Stimulated activated naive CD8-positive, alpha-beta T cell treated with anti-CD3 and anti-CD28 coated beads, Interleukin-15, Interleukin-2, amounts not matched to agents 100 ng/mL and 50 ng/mL, for 24 hours (primary cell): ENCODE measurements around the gene AMPD2.
A peak's percentile ranks its signal among the peaks of the same experiment; 100 is the strongest.
"Not testable (repeated sequence)": the region's sequence is repeated elsewhere in the genome, so short reads cannot be mapped to it uniquely, and the experiment has no call there.

Experiments used
- H3K27ac Mint-ChIP-seq: one replicate; pipeline ENCODE4 v1.8.0; 2021; ENCODE audit warnings: mild to moderate bottlenecking, mixed read lengths
- H3K27me3 Mint-ChIP-seq: one replicate; pipeline ENCODE4 v1.8.0; 2021; ENCODE audit warnings: mixed read lengths
- H3K36me3 Mint-ChIP-seq: one replicate; pipeline ENCODE4 v1.8.0; 2021; ENCODE audit warnings: low read depth, mixed read lengths
- H3K4me1 Mint-ChIP-seq: one replicate; pipeline ENCODE4 v1.8.0; 2021; ENCODE audit warnings: low read depth, mixed read lengths
- H3K4me3 Mint-ChIP-seq: one replicate; pipeline ENCODE4 v1.8.0; 2021; ENCODE audit warnings: mild to moderate bottlenecking, mixed read lengths
- H3K9me3 Mint-ChIP-seq: one replicate; pipeline ENCODE4 v1.8.0; 2021; ENCODE audit warnings: mixed read lengths

Gene AMPD2

DNA sequence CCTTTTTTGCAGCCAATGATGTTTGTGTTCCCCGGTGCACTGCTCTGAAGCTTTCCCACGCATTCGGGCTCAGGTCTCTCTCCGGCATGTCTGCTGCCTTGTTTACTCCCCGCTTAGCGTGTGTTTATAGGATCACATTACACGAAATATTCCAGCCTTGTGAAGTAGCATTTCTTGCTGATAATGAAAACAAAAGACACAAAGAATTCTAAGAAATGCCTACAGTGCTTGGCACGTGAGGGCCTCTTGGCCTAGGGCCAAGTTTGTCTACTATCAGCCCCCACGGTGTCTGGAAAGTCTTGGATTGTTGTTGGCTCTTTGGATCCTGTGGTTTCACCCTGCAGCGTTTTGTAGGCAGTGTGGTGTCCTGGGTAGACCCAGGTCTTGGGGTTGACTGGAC is 25.0 kb downstream of the AMPD2 start:
- Mint-ChIP-seq H3K4me3 (no peak overlapping the region), H3K27ac (no peak overlapping the region), H3K4me1 (peaks cover 7% of the 10 kb centered on the region), H3K9me3 (no peaks in the 10 kb centered on the region), H3K27me3 (peaks cover 3% of the 10 kb centered on the region), H3K36me3 (no peaks in the 10 kb centered on the region)

DNA sequence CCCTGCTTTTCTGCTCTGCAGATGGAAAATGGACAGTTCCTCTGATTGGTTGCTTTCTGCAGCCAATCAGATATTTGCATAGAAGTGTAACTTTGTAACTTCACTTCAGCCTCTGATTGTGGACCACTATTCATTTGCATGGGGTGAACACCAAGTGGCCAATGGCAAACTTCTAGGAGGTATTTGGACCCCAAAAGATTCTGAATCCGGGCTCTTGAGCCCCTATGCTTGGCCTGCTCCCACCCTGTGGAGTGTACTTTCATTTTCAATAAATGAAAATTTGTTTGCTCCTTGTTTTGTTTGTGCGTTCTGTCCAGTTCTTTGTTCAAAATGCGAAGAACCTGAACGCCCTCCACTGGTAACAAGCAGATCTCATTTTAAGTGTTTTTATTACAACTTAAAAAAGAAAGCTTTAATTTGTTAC is 29.9 kb downstream of the AMPD2 start:
- no peak overlapping the region for H3K4me3 Mint-ChIP-seq
- H3K9me3 Mint-ChIP-seq = no peaks in the 10 kb centered on the region
- H3K27me3 Mint-ChIP-seq = peaks cover 21% of the 10 kb centered on the region
- H3K4me1 Mint-ChIP-seq = no peaks in the 10 kb centered on the region
- no peaks in the 10 kb centered on the region for H3K36me3 Mint-ChIP-seq
- H3K27ac Mint-ChIP-seq = no peak overlapping the region

- Mint-ChIP-seq H3K27ac (no peak overlapping the region), H3K27me3 (peaks cover 26% of the 10 kb centered on the region), H3K9me3 (no peaks in the 10 kb centered on the region), H3K36me3 (no peaks in the 10 kb centered on the region), H3K4me1 (peaks cover 10% of the 10 kb centered on the region), H3K4me3 (no peak overlapping the region)
These were observed 31.0 kb downstream of the AMPD2 start for GRCh38 chr1:109650609-109651008.

- no peak overlapping the region for H3K4me3 Mint-ChIP-seq
- H3K27ac Mint-ChIP-seq = no peak overlapping the region
- peaks cover 14% of the 10 kb centered on the region for H3K4me1 Mint-ChIP-seq
- peaks cover 26% of the 10 kb centered on the region for H3K27me3 Mint-ChIP-seq
- H3K9me3 Mint-ChIP-seq = no peaks in the 10 kb centered on the region
- no peaks in the 10 kb centered on the region for H3K36me3 Mint-ChIP-seq
These were observed 32.8 kb downstream of the AMPD2 start for GRCh38 chr1:109652402-109652801.

- peaks cover 14% of the 10 kb centered on the region for H3K4me1 Mint-ChIP-seq
- H3K36me3 Mint-ChIP-seq = no peaks in the 10 kb centered on the region
- H3K27ac Mint-ChIP-seq = no peak overlapping the region
- H3K27me3 Mint-ChIP-seq = peaks cover 26% of the 10 kb centered on the region
- no peak overlapping the region for H3K4me3 Mint-ChIP-seq
- H3K9me3 Mint-ChIP-seq = no peaks in the 10 kb centered on the region
These were observed 33.7 kb downstream of the AMPD2 start for GRCh38 chr1:109653306-109653705.

- Mint-ChIP-seq H3K36me3 (no peaks in the 10 kb centered on the region), H3K27me3 (peaks cover 26% of the 10 kb centered on the region), H3K4me3 (no peak overlapping the region), H3K4me1 (peaks cover 14% of the 10 kb centered on the region), H3K9me3 (no peaks in the 10 kb centered on the region), H3K27ac (no peak overlapping the region)
These were observed 34.9 kb downstream of the AMPD2 start for GRCh38 chr1:109654519-109654918.

DNA sequence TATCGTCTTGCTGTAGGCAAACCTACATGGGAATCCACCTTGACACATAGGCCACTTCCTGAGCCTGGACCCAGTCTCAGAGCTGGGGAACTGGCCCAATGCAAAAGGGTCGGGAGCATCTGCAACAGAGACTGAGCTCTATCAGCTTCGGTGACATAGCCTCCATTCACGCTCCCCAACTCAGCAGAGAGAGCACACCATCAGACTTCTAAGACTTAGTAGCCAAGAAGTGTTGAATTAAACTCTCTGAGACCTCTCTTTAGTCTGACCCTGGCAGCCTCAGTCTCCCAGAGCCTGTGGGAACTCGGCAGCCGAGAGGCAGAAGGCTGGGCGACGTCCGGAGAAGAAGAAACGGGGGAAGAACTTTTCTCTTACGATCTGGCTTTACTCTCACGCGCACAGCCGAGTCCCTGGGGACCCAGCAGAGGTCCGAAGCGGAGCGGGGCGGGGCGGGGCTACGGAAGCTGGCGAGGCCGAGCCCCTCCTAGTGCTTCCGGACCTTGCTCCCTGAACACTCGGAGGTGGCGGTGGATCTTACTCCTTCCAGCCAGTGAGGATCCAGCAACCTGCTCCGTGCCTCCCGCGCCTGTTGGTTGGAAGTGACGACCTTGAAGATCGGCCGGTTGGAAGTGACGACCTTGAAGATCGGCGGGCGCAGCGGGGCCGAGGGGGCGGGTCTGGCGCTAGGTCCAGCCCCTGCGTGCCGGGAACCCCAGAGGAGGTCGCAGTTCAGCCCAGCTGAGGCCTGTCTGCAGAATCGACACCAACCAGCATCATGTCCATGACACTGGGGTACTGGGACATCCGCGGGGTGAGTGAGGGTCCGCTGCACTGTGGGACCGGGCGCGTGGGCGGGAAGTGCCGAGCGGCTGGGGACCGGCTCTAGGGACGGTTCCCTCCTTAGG is 36.2 kb downstream of the AMPD2 start, which contains the start of gene GSTM4:
GSTM4 (plus strand) TSS at position 485 of the 905 bp plus-strand sequence; CDS start at position 776, 291 bp downstream.
- peaks cover 14% of the 10 kb centered on the region for H3K4me1 Mint-ChIP-seq
- no peaks in the 10 kb centered on the region for H3K9me3 Mint-ChIP-seq
- no peaks in the 10 kb centered on the region for H3K36me3 Mint-ChIP-seq

GRCh38 chr1:109657395-109657794 is 37.8 kb downstream of the AMPD2 start:
- Mint-ChIP-seq H3K36me3 (no peaks in the 10 kb centered on the region), H3K27me3 (peaks cover 16% of the 10 kb centered on the region), H3K4me1 (peaks cover 14% of the 10 kb centered on the region), H3K27ac (no peak overlapping the region), H3K4me3 (peak overlapping the region; percentile 21), H3K9me3 (no peaks in the 10 kb centered on the region)

More for the DNA sequence above, 36.2 kb downstream of the AMPD2 start, which contains the start of gene GSTM4:
- peak within 1 kb of the TSS; percentile 76 for H3K27ac Mint-ChIP-seq
- peaks cover 22% of the 10 kb centered on the region for H3K27me3 Mint-ChIP-seq
- H3K4me3 Mint-ChIP-seq = peak within 1 kb of the TSS; percentile 89

DNA sequence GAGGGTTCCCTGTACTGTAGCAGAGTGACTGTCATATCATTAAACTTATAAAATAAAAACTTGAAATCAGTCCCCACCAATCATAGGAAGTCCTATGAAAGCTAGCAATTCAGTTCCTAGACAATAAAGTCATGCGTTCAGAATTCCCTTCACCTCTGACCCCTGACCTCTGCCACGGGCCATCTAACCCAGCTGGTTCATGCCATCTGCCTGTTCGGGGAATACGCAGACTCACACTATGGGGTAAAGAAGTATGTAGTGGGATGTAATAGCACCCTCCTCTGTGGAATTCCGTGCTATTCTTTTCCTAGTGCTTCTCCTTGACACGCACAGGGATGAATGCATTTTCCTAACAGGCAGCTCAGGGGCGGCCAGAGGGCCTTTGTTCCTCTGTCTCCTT is 38.3 kb downstream of the AMPD2 start:
- Mint-ChIP-seq H3K4me3 (no peak overlapping the region), H3K4me1 (peaks cover 14% of the 10 kb centered on the region), H3K36me3 (no peaks in the 10 kb centered on the region), H3K27me3 (peaks cover 13% of the 10 kb centered on the region), H3K27ac (no peak overlapping the region), H3K9me3 (no peaks in the 10 kb centered on the region)

GRCh38 chr1:109658533-109659042 is 39.0 kb downstream of the AMPD2 start:
- Mint-ChIP-seq H3K9me3 (no peaks in the 10 kb centered on the region), H3K4me1 (peaks cover 14% of the 10 kb centered on the region), H3K4me3 (no peak overlapping the region), H3K36me3 (no peaks in the 10 kb centered on the region), H3K27ac (no peak overlapping the region), H3K27me3 (peaks cover 7% of the 10 kb centered on the region)

GRCh38 chr1:109659145-109659544 is 39.5 kb downstream of the AMPD2 start:
- Mint-ChIP-seq H3K9me3 (no peaks in the 10 kb centered on the region), H3K36me3 (no peaks in the 10 kb centered on the region), H3K27ac (no peak overlapping the region), H3K4me3 (no peak overlapping the region), H3K27me3 (peaks cover 5% of the 10 kb centered on the region), H3K4me1 (peaks cover 14% of the 10 kb centered on the region)

DNA sequence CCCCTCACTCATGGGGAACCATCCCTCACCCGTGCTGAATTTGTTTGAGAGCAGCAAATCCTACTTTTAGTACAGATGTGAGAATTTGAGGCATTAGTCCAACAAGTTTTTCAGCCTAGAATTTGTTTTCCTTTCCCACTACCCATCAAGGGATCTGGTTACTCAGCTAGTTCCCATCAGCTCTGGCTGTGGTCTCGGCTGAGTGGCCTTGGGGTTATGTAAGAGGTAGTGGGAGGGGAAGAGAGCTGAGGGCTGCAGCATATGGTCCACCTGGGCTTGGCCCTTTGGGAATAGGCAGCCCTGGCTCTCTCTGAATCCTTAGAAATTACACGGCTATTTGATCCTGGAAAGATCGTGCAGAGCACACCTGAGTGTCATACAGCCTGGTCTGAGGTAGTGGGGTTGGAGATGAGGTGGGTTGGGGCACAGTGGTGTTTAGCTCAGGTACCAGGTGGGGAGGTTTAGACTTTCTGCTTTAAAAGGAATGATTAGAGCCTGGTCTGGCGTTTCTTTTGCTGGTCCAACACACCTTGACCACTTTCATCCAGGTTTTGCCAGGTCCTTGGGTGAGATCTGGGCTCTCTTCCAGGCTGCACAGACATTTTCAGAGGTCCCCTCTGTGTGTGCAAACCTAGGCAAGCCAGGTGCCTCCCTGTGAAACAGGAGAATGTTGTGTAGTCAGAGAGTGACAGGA is 40.5 kb downstream of the AMPD2 start:
- H3K4me3 Mint-ChIP-seq = no peak overlapping the region
- no peaks in the 10 kb centered on the region for H3K9me3 Mint-ChIP-seq
- H3K4me1 Mint-ChIP-seq = peaks cover 9% of the 10 kb centered on the region
- H3K27me3 Mint-ChIP-seq = no peaks in the 10 kb centered on the region
- no peaks in the 10 kb centered on the region for H3K36me3 Mint-ChIP-seq
- H3K27ac Mint-ChIP-seq = no peak overlapping the region

DNA sequence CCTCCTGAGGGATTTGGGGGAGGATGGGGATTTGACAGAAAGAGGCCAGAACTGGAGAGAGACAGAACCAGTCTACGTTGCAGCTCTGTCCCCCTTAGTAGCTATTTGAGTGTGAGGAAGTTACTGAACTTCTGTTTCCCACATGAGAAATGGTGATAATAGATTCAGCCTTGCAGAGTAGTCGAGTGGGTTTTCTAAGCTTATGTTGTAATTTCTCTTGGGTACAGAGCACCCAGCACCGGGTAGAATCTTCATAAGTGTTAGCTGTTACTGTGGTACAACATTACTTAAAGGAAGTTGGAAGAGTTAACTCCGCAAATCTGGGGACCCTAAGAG is 41.0 kb downstream of the AMPD2 start:
- H3K27ac Mint-ChIP-seq, H3K36me3 Mint-ChIP-seq, H3K9me3 Mint-ChIP-seq: not testable (repeated sequence)

DNA sequence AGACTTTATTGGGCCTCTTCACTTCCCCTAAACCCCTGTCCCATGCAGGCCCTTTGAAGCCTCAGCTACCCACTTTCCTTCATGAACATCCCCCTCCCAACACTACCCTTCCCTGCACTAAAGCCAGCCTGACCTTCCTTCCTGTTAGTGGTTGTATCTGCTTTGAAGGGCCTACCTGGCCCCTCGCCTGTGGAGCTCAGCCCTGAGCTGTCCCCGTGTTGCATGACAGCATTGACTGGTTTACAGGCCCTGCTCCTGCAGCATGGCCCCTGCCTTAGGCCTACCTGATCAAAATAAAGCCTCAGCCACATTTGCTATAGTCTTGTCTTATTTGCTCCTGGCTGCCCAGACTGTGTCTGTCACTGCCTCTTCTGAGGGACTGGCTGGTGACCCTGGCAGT is 41.8 kb downstream of the AMPD2 start:
- no peak overlapping the region for H3K4me3 Mint-ChIP-seq
- H3K4me1 Mint-ChIP-seq = no peaks in the 10 kb centered on the region
- no peak overlapping the region for H3K27ac Mint-ChIP-seq
- no peaks in the 10 kb centered on the region for H3K27me3 Mint-ChIP-seq
- H3K36me3 Mint-ChIP-seq = no peaks in the 10 kb centered on the region
- H3K9me3 Mint-ChIP-seq = no peaks in the 10 kb centered on the region

More for the DNA sequence above, 41.0 kb downstream of the AMPD2 start:
- not testable (repeated sequence) for H3K4me1 Mint-ChIP-seq, H3K27me3 Mint-ChIP-seq, H3K4me3 Mint-ChIP-seq

DNA sequence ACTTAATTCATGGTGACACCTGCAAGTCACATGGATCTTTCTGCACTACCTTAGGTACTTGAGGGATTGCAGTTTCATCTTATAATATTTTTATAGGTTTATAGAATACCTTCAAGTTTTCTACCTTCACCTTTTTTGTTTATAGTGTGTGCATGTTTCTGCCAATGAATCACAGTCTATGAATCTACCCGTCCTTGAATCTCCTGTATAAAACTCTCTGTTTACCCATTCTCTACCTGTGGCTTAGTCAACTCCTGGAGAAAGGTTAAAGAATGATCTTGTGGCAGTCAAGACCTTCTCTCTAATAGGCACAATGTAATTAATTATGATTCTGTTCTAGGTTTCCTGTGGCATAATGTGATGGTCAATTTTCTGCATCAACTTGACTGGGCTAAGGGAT is 45.0 kb downstream of the AMPD2 start:
- H3K9me3 Mint-ChIP-seq = no peaks in the 10 kb centered on the region
- no peaks in the 10 kb centered on the region for H3K36me3 Mint-ChIP-seq
- H3K4me1 Mint-ChIP-seq = peaks cover 13% of the 10 kb centered on the region
- no peak overlapping the region for H3K4me3 Mint-ChIP-seq
- no peaks in the 10 kb centered on the region for H3K27me3 Mint-ChIP-seq
- no peak overlapping the region for H3K27ac Mint-ChIP-seq
